ENCODE measurements around the gene HAPLN3. TPM values are rescaled to one million over a fixed set of nuclear protein-coding genes. Genes with fewer than 3 reads are reported as not detected.
A peak's percentile ranks its signal among the peaks of the same experiment; 100 is the strongest.
"Not testable (repeated sequence)": the region's sequence is repeated elsewhere in the genome, so short reads cannot be mapped to it uniquely, and the experiment has no call there.

Gene HAPLN3
- total RNA-seq (2014; rRNA removed), result 3.1 and 4.1 TPM in 2 replicates
- polyA plus RNA-seq (2012), result 2.8 TPM

GRCh38 chr15:88894819-88895767 is at the start of gene HAPLN3:
Gene HAPLN3, minus strand, starts transcription at chr15:88895544. Its CDS starts 8,246 bp downstream, at chr15:88887298.
- DNase-seq (ENCODE audit: low read depth), result no peak

- no peak for DNase-seq (ENCODE audit: low read depth)
Observed at GRCh38 chr15:88940110-88940675, 44.8 kb upstream of the HAPLN3 start.

GRCh38 chr15:88939486-88939806 is 44.1 kb upstream of the HAPLN3 start:
- DNase-seq (ENCODE audit: low read depth), result no peak

- no peak for DNase-seq (ENCODE audit: low read depth)
Observed at GRCh38 chr15:88938802-88939485, 43.6 kb upstream of the HAPLN3 start.

- not testable (repeated sequence) for DNase-seq (ENCODE audit: low read depth)
Observed at GRCh38 chr15:88934449-88934848, 39.1 kb upstream of the HAPLN3 start.

GRCh38 chr15:88932875-88933330 is 37.6 kb upstream of the HAPLN3 start:
- peak; percentile 21 for DNase-seq (ENCODE audit: low read depth)

- DNase-seq (ENCODE audit: low read depth), result no peak
Observed at GRCh38 chr15:88932271-88932874, 37.0 kb upstream of the HAPLN3 start.

- DNase-seq (ENCODE audit: low read depth), result no peak
Observed at GRCh38 chr15:88930579-88930978, 35.2 kb upstream of the HAPLN3 start.

GRCh38 chr15:88929358-88930098 is 34.2 kb upstream of the HAPLN3 start:
- not testable (repeated sequence) for DNase-seq (ENCODE audit: low read depth)

- DNase-seq (ENCODE audit: low read depth), result not testable (repeated sequence)
Observed at GRCh38 chr15:88928192-88928591, 32.8 kb upstream of the HAPLN3 start.

GRCh38 chr15:88925648-88926047 is 30.3 kb upstream of the HAPLN3 start:
- DNase-seq (ENCODE audit: low read depth), result not testable (repeated sequence)

GRCh38 chr15:88920892-88921435 is 25.6 kb upstream of the HAPLN3 start:
- peak; percentile 80 for DNase-seq (ENCODE audit: low read depth)

GRCh38 chr15:88920186-88920891 is 25.0 kb upstream of the HAPLN3 start:
- peak; percentile 82 for DNase-seq (ENCODE audit: low read depth)

GRCh38 chr15:88918738-88919137 is 23.4 kb upstream of the HAPLN3 start:
- peak; percentile 100 for DNase-seq (ENCODE audit: low read depth)

GRCh38 chr15:88917760-88918159 is 22.4 kb upstream of the HAPLN3 start:
- peak; percentile 35 for DNase-seq (ENCODE audit: low read depth)

GRCh38 chr15:88915354-88915753 is 20.0 kb upstream of the HAPLN3 start:
- DNase-seq (ENCODE audit: low read depth), result no peak

- no peak for DNase-seq (ENCODE audit: low read depth)
Observed at GRCh38 chr15:88913850-88914169, 18.5 kb upstream of the HAPLN3 start.

GRCh38 chr15:88913017-88913849 is 17.9 kb upstream of the HAPLN3 start, which contains the start of gene MFGE8:
Gene MFGE8, minus strand, starts transcription at chr15:88913379. Its CDS starts 60 bp downstream, at chr15:88913319.
- peak; percentile 76 for DNase-seq (ENCODE audit: low read depth)

- peak; percentile 49 for DNase-seq (ENCODE audit: low read depth)
Observed at GRCh38 chr15:88912500-88912921, 17.2 kb upstream of the HAPLN3 start.
